ENCODE measurements around the gene SOAT2.
"Not testable (repeated sequence)": the region's sequence is repeated elsewhere in the genome, so short reads cannot be mapped to it uniquely, and the experiment has no call there.

Gene SOAT2

DNA sequence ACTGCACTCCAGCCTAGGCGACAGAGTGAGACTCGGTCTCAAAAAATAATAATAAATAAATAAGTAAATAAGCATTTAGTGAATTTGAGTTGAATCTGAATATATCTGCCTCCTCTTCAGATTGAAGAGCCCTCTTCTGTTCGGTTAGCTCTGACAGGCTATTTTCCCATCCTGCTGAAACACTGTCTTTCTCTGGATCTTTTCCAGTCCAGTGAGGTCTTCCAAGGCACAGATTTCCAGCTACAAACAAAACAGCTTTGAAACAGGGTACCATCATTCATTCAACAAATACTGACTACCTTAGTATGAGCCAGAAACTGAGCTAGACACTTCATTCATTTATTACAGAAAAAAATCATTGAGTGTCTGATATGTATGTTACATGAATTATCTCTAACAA lies 16.9 kb upstream of the SOAT2 start:
- FAIRE-seq, result no peak

DNA sequence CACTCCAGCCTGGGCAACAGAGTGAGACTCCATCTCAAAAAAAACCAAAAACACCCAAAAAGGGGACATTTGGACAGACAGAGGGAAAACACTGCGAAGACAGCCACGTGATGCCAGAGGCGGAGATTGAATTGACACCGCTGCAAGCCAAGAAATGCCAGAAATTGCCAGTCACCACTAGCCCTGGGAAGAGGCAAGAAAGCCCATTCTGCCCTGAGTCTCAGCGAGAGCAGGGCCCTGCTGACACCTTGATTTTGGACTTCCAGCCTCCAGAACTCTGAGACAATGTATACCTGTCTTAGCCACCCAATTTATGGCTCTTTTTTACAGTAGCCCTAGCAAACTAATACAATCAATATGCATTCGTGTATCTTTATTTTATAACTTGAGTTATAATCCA lies 13.2 kb upstream of the SOAT2 start:
- no peak for FAIRE-seq

DNA sequence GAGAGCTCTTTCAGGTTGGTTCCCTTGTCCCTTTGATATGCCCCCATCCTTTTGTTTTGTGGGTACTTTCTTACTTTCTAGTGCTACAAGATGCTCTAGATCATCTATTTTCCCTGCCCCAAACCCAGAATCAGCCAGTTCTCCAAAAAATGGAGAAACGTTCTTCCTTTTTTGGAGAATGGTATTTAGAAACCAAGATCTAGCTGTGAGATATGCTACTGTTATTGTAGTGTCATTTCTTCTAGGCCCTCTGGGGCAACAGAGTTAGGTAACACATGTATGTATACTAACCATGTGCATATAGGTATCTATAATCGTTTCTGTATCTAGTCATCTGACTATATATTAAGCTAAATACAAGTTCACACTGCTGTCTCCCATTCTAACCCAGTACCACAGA lies 12.7 kb upstream of the SOAT2 start:
- FAIRE-seq, result no peak

DNA sequence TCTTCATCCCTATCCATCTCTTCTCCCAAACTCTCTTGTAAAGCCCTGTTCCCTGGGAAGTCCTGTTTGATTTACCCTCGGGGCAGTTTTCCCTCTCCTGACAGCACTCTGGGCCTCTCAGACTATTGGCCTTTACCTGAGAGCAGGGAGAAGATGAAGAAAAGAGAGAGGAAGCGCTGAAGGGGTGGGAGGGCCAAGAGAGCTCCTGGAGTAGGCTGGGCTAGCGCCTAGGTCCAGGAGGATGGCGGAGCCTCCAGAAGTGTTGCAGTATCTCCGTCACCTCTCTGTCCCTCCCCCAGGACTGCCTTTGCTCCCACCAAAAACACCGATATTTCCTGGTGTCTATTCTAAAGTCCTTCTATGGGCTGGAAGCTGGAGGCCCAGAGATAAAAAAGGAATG lies 11.5 kb upstream of the SOAT2 start:
- no peak for FAIRE-seq

DNA sequence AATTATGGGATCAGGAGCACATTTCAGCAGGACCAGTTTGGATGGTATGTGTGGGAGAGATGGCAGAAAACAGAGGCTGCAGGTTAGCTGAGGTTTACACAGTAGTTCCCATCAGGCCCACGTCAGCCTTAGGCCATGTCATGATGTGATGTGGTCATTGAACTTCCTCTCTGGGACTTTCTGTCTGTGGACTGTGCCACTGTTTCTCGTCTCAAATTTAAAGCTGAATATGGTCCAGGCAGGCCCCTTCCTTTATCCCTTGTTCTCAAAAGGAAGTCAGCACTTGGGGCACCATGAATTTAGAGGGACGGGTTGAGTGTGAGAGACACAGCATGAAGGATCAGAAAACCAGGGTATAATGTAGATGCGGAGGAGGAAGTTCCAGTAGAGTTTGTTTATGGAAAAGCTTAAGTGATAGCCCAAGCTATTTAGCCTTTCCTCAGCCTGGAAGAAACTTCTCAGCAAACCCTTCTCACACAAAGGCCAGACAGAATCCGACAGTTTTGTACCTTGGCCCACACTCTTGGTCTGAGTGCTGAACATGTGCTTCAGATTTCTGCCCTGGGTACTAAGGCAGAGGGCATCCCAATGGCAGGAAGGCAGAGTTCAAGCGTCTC lies 9.4 kb upstream of the SOAT2 start:
- no peak for FAIRE-seq

DNA sequence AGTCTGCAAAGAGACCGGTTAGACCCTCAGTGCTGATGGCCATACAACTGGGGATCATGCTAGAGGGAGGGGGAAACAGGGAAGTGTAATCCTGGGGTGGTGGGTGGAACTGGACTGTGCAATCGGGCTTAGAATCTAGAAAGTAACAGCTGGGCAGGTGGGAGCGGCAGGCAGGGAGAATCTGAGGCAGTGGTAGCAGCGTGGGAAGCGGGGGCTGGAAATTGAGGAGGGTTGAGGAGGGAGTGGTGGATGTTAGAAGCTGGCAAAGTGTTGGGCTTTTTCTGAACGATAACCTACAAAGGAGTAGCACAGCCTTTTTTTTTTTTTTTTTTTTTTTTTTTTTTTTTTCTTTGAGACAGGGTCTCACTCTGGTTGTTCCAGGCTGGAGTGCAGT lies 8.9 kb upstream of the SOAT2 start:
- FAIRE-seq, result no peak

DNA sequence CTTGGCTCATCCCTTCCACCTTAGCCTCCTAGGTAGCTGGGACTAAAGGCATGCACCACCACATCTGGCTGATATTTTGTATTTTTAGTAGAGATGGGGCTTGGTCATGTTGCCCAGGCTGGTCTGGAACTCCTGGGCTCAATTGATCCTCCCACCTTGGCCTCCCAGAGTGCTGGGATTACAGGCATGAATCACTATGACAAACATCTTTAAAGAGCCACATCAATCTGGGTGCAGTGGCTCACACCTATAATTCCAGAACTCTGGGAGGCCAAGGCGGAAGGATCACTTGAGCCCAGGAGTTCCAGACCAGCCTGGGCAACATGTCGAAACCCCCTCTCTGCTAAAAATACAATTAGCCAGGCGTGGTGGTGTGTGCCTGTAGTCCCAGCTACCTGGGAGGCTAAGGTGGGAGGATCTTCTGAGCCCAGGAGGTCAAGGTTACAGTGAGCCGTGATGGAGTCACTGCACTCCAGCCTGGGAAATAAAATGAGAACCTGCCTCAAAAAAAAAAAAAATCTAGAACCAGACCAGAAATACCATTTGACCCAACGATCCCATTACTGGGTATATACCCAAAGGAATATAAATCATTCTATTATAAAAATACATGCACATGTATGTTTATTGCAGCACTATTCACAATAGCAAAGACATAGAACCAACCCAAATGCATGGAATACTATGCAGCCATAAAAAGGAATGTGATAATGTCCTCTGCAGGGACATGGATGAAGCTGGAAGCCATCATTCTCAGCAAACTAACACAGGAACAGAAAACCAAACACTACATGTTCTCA lies 8.3 kb upstream of the SOAT2 start:
- not testable (repeated sequence) for FAIRE-seq

DNA sequence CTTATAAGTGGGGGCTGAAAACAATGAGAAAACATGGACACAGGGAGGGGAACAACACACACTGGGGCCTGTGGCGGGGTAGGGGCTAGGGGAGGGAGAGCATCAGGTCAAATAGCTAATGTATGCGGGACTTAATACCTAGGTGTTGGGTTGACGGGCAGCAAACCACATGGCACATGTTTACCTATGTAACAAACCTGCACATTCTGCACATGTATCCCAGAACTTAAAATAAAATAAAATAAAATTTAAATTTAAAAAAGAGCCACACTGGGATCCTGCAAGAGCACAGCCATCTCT lies 7.7 kb upstream of the SOAT2 start:
- not testable (repeated sequence) for FAIRE-seq

DNA sequence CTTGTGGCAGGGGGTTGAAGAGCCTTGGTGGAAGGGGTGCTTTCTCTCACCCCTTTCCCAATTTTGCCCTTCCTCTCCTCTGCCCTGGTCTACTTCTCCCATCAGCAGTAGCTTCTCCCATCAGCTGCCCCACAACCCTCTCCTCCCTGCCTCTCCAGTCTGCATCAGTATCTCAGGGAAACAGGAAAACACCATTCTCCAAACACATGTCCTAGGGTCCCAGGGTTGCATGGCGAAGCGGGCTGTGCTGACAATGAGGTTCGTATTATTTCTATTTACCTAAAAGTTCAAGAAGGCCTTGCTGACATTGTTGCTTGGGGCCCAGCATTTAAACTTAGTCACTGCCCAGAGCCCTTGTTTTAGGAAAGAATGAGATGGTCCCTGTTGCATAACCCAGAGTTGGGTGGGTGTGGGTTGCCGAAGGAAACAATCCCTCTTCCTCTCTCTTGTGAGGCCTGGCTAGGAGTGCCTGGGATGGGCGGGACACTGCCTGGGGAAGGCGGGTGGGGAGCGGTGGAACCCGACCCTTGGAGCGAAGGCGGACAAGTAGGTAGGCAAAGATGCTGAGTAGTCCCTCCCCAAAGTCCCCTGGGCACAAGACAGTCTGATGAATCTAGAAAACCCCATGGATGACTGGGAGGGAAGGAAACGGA lies 7.1 kb upstream of the SOAT2 start:
- FAIRE-seq, result no peak

DNA sequence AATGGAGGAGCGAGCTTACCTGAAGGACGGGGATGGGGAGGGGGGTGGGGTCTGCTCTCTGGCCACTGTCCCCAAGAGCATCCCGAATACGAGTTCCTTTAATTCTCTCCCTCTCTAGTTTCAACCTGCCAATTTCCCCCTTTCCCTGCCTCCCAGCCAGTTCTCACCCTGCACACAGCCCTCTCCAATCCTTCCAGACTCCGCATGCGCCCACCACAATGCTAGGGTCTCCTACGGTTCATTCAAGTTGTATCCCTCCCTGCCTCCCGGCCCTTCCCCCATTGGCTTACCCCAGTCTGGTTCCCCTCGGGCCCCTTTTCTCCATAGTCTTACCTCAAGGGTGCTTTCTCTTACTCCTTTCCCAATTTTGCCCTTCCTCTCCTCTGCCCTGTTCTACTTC lies 6.5 kb upstream of the SOAT2 start:
- no peak for FAIRE-seq

DNA sequence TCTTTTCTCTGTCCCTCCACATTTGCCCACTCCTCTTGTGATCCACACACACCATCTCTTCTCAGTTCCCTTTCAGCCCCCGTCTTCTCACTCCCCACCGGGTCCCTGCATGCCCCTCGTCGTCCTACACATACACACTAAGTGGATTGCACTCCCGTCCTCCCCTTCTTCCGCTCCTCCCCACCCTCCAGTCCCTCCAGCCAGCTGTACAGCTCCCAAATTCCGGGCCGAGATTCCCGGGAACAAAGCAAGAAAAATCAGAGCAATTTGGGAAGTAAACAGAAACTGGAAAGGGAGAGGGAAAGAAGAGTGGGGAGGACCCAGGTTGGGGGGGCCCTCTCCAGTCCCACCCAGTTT lies 6.1 kb upstream of the SOAT2 start:
- no peak for FAIRE-seq

DNA sequence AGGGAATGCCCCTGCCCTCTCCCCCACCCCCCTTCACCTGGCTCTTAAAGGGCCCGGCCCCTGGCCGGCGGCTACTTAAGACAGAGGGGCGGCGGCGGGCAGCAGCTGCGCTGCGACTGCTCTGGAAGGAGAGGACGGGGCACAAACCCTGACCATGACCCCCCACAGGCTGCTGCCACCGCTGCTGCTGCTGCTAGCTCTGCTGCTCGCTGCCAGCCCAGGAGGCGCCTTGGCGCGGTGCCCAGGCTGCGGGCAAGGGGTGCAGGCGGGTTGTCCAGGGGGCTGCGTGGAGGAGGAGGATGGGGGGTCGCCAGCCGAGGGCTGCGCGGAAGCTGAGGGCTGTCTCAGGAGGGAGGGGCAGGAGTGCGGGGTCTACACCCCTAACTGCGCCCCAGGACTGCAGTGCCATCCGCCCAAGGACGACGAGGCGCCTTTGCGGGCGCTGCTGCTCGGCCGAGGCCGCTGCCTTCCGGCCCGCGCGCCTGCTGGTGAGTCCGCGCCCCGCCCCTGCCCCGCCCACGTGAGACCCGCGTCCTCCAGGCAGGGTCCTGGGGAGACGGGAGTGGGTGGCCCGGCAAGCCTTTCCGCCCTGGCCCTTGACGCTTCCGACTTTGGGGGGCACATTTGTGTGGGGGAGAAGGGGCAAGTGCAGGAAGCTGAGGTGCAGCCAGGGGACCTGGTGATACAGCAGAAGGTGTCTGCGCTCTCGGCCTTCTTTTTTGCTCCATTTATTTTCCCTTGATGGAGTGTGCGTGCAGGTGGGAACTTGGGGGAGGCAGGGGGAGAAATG lies 5.5 kb upstream of the SOAT2 start, which contains the start of gene IGFBP6:
Gene IGFBP6 (plus strand): TSS at position 104 of the 790 bp plus-strand sequence. CDS start 51 bp downstream, at position 155.
- FAIRE-seq, result no peak

DNA sequence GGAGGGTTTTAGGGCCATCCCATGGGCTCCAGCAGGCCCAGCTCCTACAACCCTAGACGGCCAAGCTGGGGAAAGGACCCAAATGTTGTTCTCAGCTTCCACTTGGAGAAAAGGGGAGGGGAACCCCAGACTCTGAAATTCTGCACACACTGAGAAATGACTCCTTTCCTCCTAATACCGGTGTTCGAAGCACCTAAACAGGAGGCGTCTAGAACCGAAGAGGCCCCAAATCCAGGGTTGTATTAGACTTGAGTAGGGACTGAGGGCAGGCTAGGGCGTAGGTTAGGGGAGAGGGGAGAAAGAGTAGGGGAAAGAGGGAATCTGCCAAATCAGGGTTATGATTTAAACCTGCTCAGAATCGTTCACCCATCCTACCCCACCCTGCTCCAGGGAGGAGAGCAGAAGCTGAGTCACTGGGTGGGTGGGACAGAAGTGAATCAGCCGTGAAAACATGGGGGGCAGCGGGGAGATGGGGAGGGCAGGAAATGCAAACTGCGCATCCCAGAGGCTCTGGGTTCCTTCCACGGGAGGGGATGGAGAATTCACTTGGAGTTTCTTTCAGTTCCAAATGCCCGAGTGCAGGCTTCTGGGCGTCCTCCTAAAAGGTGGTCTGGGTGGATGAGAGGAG lies 4.8 kb upstream of the SOAT2 start:
- FAIRE-seq, result no peak

DNA sequence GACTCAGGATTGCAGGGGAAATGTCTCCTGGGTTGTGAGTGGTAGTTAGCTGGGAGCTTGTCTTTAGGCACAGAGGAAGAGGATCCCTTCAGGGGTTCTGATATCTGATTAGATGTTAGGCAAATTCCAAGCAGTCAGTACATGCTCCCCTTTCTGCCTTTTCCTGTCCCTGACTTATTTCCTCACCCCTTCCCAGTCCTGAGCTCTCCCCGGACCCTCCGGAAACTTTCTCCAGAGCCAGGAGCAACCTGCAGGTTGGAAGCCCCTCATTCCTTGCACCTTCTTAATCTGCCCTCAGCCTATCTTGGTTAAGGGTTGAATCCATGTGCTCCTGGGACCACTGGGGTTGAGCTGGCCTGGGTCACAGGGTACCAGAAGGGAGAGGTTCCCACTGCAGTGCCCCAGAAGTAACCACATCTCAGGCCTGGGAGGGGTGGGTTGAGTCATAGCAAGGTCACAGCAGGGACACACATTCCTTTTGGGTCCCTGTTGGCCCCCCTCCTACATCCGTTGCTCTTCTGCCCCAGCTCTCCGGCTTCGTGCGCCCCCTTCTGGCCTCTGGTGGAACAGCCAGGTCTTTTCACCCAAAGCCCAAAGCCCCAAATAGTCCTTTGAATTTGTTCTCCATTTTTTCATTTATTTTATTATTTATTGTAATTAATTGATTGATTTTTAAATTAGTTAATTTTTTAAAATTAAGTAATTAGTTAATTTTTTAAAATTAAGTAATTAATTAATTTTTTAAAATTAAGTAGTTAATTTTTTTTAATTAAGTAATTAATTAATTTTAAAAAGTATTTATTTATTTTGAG lies 4.0 kb upstream of the SOAT2 start:
- peak; percentile 94 for FAIRE-seq

DNA sequence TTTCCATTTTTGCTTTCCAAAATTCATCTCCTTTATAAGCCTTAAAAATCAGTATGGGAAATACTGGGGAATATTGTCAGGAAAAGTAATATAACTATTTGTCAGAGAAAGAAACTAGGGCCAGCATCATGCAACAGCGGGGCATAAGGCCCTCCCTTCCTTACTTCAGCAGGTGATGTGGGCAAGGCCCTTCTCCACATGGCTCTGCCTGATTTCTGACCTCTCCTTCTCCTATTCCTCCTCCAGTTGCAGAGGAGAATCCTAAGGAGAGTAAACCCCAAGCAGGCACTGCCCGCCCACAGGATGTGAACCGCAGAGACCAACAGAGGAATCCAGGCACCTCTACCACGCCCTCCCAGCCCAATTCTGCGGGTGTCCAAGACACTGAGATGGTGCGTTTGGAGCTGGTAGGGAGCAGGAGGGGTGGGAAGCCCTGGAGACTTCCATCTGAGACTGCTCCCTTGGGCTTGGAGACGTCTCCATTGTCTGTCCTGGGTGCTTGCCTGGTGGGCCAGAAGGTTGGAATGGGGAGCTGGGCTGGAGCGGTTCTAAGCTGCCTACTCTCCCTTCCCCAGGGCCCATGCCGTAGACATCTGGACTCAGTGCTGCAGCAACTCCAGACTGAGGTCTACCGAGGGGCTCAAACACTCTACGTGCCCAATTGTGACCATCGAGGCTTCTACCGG lies 2.7 kb upstream of the SOAT2 start:
- FAIRE-seq, result no peak

DNA sequence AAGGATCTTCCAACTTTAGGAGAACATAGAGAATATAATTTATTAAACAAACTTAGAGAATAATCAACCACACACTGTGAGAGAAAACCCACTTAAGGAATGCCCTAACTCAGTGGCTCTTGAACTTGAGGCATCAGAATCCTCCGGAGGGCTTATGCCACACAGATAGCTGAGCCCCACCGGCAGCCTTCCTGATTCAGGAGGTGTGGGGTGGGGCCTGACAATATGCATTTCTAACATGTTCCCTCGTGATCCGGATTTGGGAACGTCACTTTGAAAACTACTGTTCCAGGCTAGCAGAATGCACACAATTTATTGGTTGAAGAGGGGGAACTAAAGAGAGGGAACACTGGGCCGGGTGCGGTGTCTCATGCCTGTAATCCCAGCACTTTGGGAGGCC lies 2.0 kb upstream of the SOAT2 start:
- FAIRE-seq, result no peak

DNA sequence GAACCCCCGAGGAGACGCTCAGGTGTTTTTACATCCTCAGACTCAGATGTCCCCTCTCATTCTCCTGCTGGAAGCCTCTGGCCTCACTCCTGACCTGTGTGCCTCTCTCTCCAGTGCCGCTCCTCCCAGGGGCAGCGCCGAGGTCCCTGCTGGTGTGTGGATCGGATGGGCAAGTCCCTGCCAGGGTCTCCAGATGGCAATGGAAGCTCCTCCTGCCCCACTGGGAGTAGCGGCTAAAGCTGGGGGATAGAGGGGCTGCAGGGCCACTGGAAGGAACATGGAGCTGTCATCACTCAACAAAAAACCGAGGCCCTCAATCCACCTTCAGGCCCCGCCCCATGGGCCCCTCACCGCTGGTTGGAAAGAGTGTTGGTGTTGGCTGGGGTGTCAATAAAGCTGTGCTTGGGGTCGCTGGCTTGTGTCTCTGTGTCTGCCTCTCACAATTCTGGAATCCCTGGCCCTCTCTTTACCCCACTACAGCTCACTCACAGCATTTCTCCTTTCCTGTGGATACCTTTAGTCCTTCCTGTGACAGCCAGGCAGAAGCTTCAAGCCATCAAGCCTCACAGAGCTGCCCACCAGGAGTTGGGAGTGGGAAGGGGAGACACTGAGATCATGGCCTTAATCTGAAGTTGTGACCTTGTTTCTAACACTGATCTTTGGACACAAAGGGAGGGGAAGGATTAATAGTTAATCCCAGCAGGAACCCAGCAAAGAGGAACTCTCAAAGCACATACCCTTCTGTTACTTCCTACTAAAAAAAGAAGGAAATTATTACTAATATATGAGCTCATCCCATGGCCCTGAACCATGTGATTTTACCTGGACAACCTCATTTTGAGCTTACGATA lies 1.1 kb upstream of the SOAT2 start:
- FAIRE-seq, result no peak

DNA sequence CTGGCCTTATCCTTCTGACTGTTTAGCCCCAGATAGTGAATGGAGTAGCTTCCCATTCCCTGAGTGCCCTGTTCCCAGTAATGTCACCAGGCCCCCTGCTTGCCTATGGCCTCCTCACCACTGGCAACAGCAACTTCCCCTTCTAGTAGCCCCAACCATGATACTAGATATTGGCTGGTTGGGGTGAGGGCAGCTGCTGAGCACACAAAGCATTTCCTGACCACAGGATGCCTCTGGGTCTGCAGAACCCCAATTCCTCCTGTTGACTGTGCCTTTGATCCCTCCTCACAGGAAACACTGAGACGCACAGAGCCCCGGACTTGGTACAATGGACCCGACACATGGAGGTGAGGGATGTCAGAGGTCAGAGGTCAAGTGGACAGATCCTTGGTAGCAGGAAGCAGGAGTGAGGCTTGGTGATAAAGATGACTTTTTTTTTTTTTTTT lies 597 bp downstream of the SOAT2 start:
- no peak for FAIRE-seq

DNA sequence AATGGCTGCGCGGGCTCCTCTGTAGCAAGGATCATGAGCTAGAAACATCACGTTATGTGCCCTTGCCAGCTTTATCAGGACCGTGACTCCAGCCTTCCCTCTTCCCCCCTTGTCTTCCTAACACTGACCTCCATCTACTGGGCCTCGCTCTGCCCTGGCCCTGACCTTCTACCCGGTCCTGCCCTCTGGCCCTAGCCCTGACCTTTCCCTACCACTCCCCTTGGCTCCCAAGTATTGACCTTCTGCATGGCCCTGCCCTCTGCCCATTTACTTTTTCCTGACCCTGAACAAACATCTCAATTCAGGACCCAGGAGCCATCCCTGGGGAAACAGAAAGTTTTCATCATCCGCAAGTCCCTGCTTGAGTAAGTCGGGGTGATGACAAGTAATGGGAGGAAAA lies 2.0 kb downstream of the SOAT2 start:
- no peak for FAIRE-seq

DNA sequence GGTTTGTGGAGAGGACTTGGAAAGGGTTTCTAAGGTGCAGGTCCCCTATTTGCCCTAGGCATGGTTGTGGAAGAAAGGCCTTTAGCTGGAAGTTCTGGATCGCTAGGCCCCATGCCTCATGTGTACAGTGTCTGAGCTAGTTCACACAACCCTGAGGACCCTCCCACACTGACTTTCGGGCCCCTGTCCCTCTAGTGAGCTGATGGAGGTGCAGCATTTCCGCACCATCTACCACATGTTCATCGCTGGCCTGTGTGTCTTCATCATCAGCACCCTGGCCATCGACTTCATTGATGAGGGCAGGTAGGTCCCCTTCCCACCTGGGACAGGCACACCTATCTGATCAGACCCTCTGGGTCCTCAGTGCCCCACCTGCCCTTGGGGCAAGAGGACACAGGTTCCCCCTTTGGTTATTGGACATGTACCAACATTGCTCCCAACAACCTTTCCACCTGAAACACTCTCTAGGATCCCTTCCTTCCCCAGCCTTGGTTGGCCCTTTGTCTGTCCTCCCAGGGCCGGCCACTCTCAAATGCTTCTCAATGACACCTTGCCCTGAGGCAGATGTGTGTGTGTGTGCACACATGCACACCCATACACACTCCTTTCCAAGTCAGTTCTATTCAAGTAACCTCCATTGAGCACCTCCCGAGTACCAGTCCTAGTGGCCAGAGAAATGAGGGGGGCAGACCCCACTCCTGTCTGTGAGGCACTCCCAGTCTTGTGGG lies 2.6 kb downstream of the SOAT2 start:
- FAIRE-seq, result no peak

All from colon (tissue), 2 donors.